H1 (cell line): ENCODE results near the gene HSD17B2. TPM values are rescaled to one million over a fixed set of nuclear protein-coding genes. Genes with fewer than 3 reads are reported as not detected.

Experiments used
- CTCF ChIA-PET: fragments of 300-600 bp; sonication (Branson Sonifier 250); formaldehyde crosslinking; loops from one replicate; lab custom pipeline; 2021; ENCODE audit not compliant: partially characterized antibody; lab: Charles Lee
- POLR2A ChIA-PET: fragments of 300-600 bp; sonication (Branson Sonifier 250); formaldehyde crosslinking; loops from one replicate; lab custom pipeline; 2021; ENCODE audit warnings: inconsistent platforms; ENCODE audit not compliant: partially characterized antibody; lab: Charles Lee
- DNase-seq, 2 experiments: peaks; one replicate each; pipeline versions ENCODE4 v3.0.0 to v3.0.0-alpha.2; 2010 to 2022; ENCODE audit warnings: low spot score in 2 of 2, low read depth in 1 of 2, mixed read lengths in 1 of 2
- FAIRE-seq: peaks from 2 replicates; lab custom pipeline; 2011; peaks lifted over from hg19 to GRCh38; lab: Jason Lieb, UNC
- H2AFZ ChIP-seq: 2 replicates; pipeline ENCODE4 v1.8.1; 2012; ENCODE audit warnings: low read length, inconsistent platforms
- H2AK5ac ChIP-seq: 2 replicates; pipeline ENCODE4 v1.6.1; 2013; ENCODE audit warnings: low read depth, low read length
- H2BK120ac ChIP-seq: replicated peaks from 2 replicates; pipeline ENCODE3; 2013; ENCODE audit warnings: low read depth, low read length, inconsistent platforms
- H2BK12ac ChIP-seq: 2 replicates; pipeline ENCODE4 v1.6.1; 2013; ENCODE audit warnings: low read depth, low read length
- H2BK15ac ChIP-seq: 2 replicates; pipeline ENCODE4 v1.6.1; 2013; ENCODE audit warnings: low read length
- H2BK20ac ChIP-seq: 2 replicates; pipeline ENCODE4 v1.6.1; 2013; ENCODE audit warnings: low read length
- H2BK5ac ChIP-seq: 2 replicates; pipeline ENCODE4 v1.6.1; 2013; ENCODE audit warnings: low read depth, low read length
- H3K14ac ChIP-seq: 2 replicates; pipeline ENCODE4 v1.6.1; 2013; ENCODE audit warnings: inconsistent platforms; ENCODE audit not compliant: insufficient read length
- H3K18ac ChIP-seq: 2 replicates; pipeline ENCODE4 v1.6.1; 2013; ENCODE audit warnings: low read length; ENCODE audit errors: extremely low read depth
- H3K23ac ChIP-seq: 2 replicates; pipeline ENCODE4 v1.6.1; 2013; ENCODE audit warnings: inconsistent platforms; ENCODE audit not compliant: insufficient read length
- H3K23me2 ChIP-seq: 2 replicates; pipeline ENCODE4 v1.6.1; 2013; ENCODE audit warnings: low read depth, low read length
- H3K27ac ChIP-seq: 2 replicates; pipeline ENCODE4 v1.6.1; 2011; ENCODE audit warnings: low read depth, low read length, inconsistent platforms
- H3K27me3 ChIP-seq, 4 experiments: replicated peaks in 1 of 4; 1 replicate in 1 of 4; 2 replicates in 3 of 4; pipeline versions ENCODE4 v1.6.1 to v1.8.1; 2011 to 2013; ENCODE audit warnings: low read length in 3 of 4, mild to moderate bottlenecking in 3 of 4, inconsistent platforms in 2 of 4, mixed read lengths in 2 of 4, moderate library complexity in 1 of 4; ENCODE audit not compliant: control insufficient read depth in 3 of 4, insufficient read depth in 3 of 4; ENCODE audit errors: extremely low read depth in 1 of 4
- H3K36me3 ChIP-seq, 4 experiments: 2 replicates each; pipeline versions ENCODE4 v1.6.1 to v1.8.1; 2011 to 2013; ENCODE audit warnings: mild to moderate bottlenecking in 4 of 4, low read length in 3 of 4, moderate library complexity in 2 of 4, control low read depth in 1 of 4, inconsistent platforms in 1 of 4; ENCODE audit not compliant: insufficient read depth in 4 of 4, control insufficient read depth in 2 of 4
- H3K4ac ChIP-seq: replicated peaks from 2 replicates; pipeline ENCODE3; 2013; ENCODE audit warnings: low read length, low read depth, mixed read lengths, inconsistent platforms; ENCODE audit not compliant: insufficient read length
- H3K4me1 ChIP-seq, 4 experiments: replicated peaks in 1 of 4; 1 replicate in 1 of 4; 2 replicates in 3 of 4; pipeline versions ENCODE4 v1.6.1 to v1.8.1; 2011 to 2013; ENCODE audit warnings: low read length in 3 of 4, inconsistent platforms in 2 of 4, mixed read lengths in 1 of 4; ENCODE audit not compliant: insufficient read depth in 4 of 4, control insufficient read depth in 3 of 4
- H3K4me2 ChIP-seq, 2 experiments: 2 replicates each; pipeline versions ENCODE4 v1.6.1 to v1.8.1; 2011 to 2013; ENCODE audit warnings: low read depth in 2 of 2, low read length in 2 of 2, control low read depth in 1 of 2, inconsistent platforms in 1 of 2, mild to moderate bottlenecking in 1 of 2; ENCODE audit not compliant: insufficient read depth in 1 of 2
- H3K4me3 ChIP-seq, 4 experiments: fragments of 200-600, 300-600 bp in 1 of 4; sonication (generic), shearing (Covaris generic), sonication (Bioruptor Twin) in 1 of 4; 2 replicates each; pipeline versions ENCODE4 v1.5.1 to v1.8.1; 2011 to 2016; ENCODE audit warnings: low read length in 4 of 4, low read depth in 3 of 4, control low read depth in 2 of 4, inconsistent platforms in 2 of 4, mild to moderate bottlenecking in 2 of 4, mixed read lengths in 1 of 4, moderate library complexity in 1 of 4; ENCODE audit not compliant: insufficient read depth in 2 of 4; ENCODE audit errors: extremely low read depth in 1 of 4
- H3K56ac ChIP-seq: replicated peaks from 2 replicates; pipeline ENCODE3; 2013; ENCODE audit warnings: low read depth, mild to moderate bottlenecking, mixed read lengths, low read length, inconsistent platforms; ENCODE audit not compliant: insufficient read length
- H3K79me1 ChIP-seq: 2 replicates; pipeline ENCODE4 v1.6.1; 2013; ENCODE audit warnings: low read depth, low read length, control low read depth
- H3K79me2 ChIP-seq, 2 experiments: 2 replicates each; pipeline versions ENCODE4 v1.6.1 to v1.8.1; 2012 to 2013; ENCODE audit warnings: low read length in 2 of 2, mild to moderate bottlenecking in 2 of 2, inconsistent platforms in 1 of 2; ENCODE audit not compliant: insufficient read depth in 2 of 2, control insufficient read depth in 1 of 2
- H3K9ac ChIP-seq, 4 experiments: replicated peaks in 1 of 4; 1 replicate in 1 of 4; 2 replicates in 3 of 4; pipeline versions ENCODE4 v1.6.1 to v1.8.1; 2011 to 2013; ENCODE audit warnings: low read depth in 3 of 4, low read length in 3 of 4, control low read depth in 2 of 4, mild to moderate bottlenecking in 2 of 4, moderate library complexity in 2 of 4, inconsistent platforms in 1 of 4; ENCODE audit errors: extremely low read depth in 1 of 4
- H3K9me3 ChIP-seq, 2 experiments: 2 replicates each; pipeline versions ENCODE4 v1.6.1 to v1.8.1; 2012 to 2013; ENCODE audit warnings: mild to moderate bottlenecking in 2 of 2, moderate library complexity in 2 of 2, control low read depth in 1 of 2, inconsistent platforms in 1 of 2, low read depth in 1 of 2, low read length in 1 of 2, mixed read lengths in 1 of 2; ENCODE audit not compliant: insufficient read depth in 2 of 2
- H4K20me1 ChIP-seq, 2 experiments: replicated peaks in 1 of 2; 2 replicates each; pipeline versions ENCODE3 to v1.8.1; 2011 to 2013; ENCODE audit warnings: inconsistent platforms in 2 of 2, low read length in 2 of 2, mild to moderate bottlenecking in 1 of 2; ENCODE audit not compliant: insufficient read depth in 2 of 2, control insufficient read depth in 1 of 2
- H4K5ac ChIP-seq: 2 replicates; pipeline ENCODE4 v1.6.1; 2013; ENCODE audit warnings: low read length, low read depth, mixed read lengths, inconsistent platforms; ENCODE audit not compliant: insufficient read length
- H4K8ac ChIP-seq: 2 replicates; pipeline ENCODE4 v1.8.0; 2013; ENCODE audit warnings: mild to moderate bottlenecking, moderate library complexity, low read length, inconsistent platforms; ENCODE audit not compliant: insufficient read depth; ENCODE audit errors: extremely low read depth
- H4K91ac ChIP-seq: replicated peaks from 2 replicates; pipeline ENCODE3; 2013; ENCODE audit warnings: low read length, mixed read lengths, inconsistent platforms; ENCODE audit not compliant: insufficient read length
- BRCA1 ChIP-seq: IDR thresholded peaks from 2 replicates; pipeline ENCODE4 v1.6.1; 2012; ENCODE audit warnings: low read depth, low read length, improper control_type of control experiment
- WGBS, 2 experiments: shearing (Covaris generic) in 1 of 2; methylation state at CpG; one replicate each; pipeline versions ENCODE4 v1.1.6 to v1.1.7; 2013 to 2015; ENCODE audit warnings: low lambda C conversion rate in 2 of 2, mixed read lengths in 2 of 2, inconsistent platforms in 1 of 2, low coverage in 1 of 2, missing lambda C conversion rate in 1 of 2; ENCODE audit not compliant: insufficient replicate concordance in 2 of 2, insufficient coverage in 1 of 2, insufficient read length in 1 of 2; ENCODE audit errors: extremely low coverage in 1 of 2, missing lambda C conversion rate in 1 of 2; 5-methylcytosine and 5-hydroxymethylcytosine counted together
- polyA plus RNA-seq, 7 experiments: library from polyadenylated mRNA; depleted of rRNA in 3 of 7; stranded (reverse) in 5 of 7; unstranded in 2 of 7; fragments of >200 nt in 5 of 7; fragments of 200-250 nt in 2 of 7; gene quantifications; 1 replicate in 5 of 7; 2 replicates in 1 of 7; 4 replicates in 1 of 7; pipeline versions ENCODE4 v1.2.1 to v1.2.3, GENCODE V29; 2011 to 2013; ENCODE audit warnings: missing spikeins in 2 of 7, mixed read lengths in 2 of 7
- total RNA-seq: library from RNA; stranded (reverse); fragmentation: NEBNext Ultra II Directional; extraction: Animal tissue kit (Norgen Biotek cat#: 25700); gene quantifications from 2 replicates; pipeline ENCODE4 v1.2.1, GENCODE V29; 2021

HSD17B2 gene
- total and polyA plus RNA-seq, 2 of the 8 experiments (the other 6 are each of a cell fraction or from before 2014, with no cell fraction given), result not detected

DNA sequence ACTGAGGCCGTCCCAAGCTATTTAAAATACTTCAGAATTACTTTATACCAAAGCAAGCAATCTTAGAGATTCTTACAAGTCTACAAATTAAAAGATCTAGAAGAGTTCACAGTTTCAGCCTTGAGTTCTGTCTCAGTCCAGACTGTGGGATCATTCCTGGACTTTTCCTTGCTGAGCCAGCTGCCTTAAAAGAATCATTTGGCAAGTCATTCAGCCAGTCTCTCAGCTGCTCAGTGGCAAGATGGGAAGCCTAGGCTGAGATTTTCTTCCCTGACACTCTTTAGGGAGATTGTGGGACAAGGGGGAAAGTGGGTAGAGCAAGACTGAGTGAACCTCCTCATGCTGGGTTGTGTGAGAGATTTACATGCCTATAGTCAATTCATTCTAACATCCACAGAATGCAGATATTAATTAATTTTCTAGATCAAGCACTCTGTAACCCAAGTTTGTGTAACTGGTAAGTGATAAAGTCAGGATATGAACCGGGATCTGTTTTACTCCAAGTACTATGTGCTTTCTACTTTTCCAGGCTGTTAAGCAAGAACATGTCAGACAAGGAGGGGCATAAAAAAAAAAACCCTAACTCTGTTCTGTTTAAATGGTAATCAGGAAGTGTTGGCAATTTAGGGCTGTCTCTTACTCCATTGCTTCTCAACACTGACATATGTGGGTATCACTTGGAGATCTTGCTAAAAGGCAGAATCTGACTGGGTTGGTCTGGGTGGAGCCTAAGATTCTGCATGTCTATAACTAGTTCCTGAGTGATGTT lies 50.1 kb downstream of the HSD17B2 start:
- Histone ChIP-seq H2AFZ (no peak overlapping the region), H3K4me2 (no peak overlapping the region), H3K27ac (no peak overlapping the region), H3K4ac (no peak overlapping the region), H2BK12ac (no peak overlapping the region), H3K27me3 (no peaks in the 10 kb centered on the region), H2BK120ac (no peak overlapping the region), H3K36me3 (no peaks in the 10 kb centered on the region), H2BK5ac (no peak overlapping the region), H3K79me2 (no peaks in the 10 kb centered on the region), H4K5ac (no peak overlapping the region), H4K8ac (no peak overlapping the region), H3K56ac (no peak overlapping the region), H3K18ac (no peak overlapping the region), H3K23me2 (no peaks in the 10 kb centered on the region), H3K9me3 (no peaks in the 10 kb centered on the region), H3K9ac (no peak overlapping the region), H4K20me1 (no peaks in the 10 kb centered on the region), H3K4me1 (no peaks in the 10 kb centered on the region), H3K14ac (no peak overlapping the region), H4K91ac (no peak overlapping the region), H2BK15ac (no peak overlapping the region), H3K4me3 (no peak overlapping the region), H3K23ac (no peak overlapping the region), H2BK20ac (no peak overlapping the region), H3K79me1 (no peaks in the 10 kb centered on the region), H2AK5ac (no peak overlapping the region)
- 84% methylated on average over 2 of the region's 2 CpGs; no CpG with 5 or more reads in 1 of the 2 experiments for WGBS, 2 experiments
- ChIA-PET CTCF (no interaction called here), POLR2A (no interaction called here)
- DNase-seq, result no peak
- TF ChIP-seq BRCA1, result no peak
- FAIRE-seq, result no peak
